ENCODE data around the gene AMDHD2.

GRCh38 chr16:2515180-2515851 is 4.9 kb upstream of the AMDHD2 start:
- TF ChIP-seq CTCF (IDR thresholded peaks at IDR 0.05) (no peak), POLR2A (IDR thresholded peaks at IDR 0.05) (no peak)
